IMR-90 (cell line): ENCODE results near the gene TMEM139. TPM values are rescaled to one million over a fixed set of nuclear protein-coding genes. Genes with fewer than 3 reads are reported as not detected.

Experiments used
- ATAC-seq: fragments of 200-7000 bp; cut with Tn5 transposase; 2 replicates; pipeline ENCODE4 v1.9.1; 2020; ENCODE audit warnings: low read depth, mild to moderate bottlenecking, moderate library complexity
- BruUV-seq: library from RNA; stranded (reverse); fragments of 400-500 nt; replicated peaks from 2 replicates; lab custom pipeline; 2021; lab: Mats Ljungman, UMichigan
- CTCF ChIA-PET: fragments of 300-600 bp; formaldehyde crosslinking; extraction: SDS; loops from one replicate; lab custom pipeline; 2021; ENCODE audit warnings: antibody characterized with exemption; lab: Yijun Ruan, JAX
- POLR2A ChIA-PET: fragments of 300-600 bp; sonication (Branson Sonifier 250); formaldehyde crosslinking; loops from one replicate; lab custom pipeline; 2022; ENCODE audit warnings: antibody characterized with exemption; ENCODE audit not compliant: unreplicated experiment; lab: Charles Lee
- DNase-seq: peaks from one replicate; pipeline ENCODE4 v3.0.0; 2013
- H2AFZ ChIP-seq: replicated peaks from 2 replicates; pipeline ENCODE3; 2013; ENCODE audit warnings: low read length, mild to moderate bottlenecking; ENCODE audit not compliant: poor library complexity
- H2AK5ac ChIP-seq: 2 replicates; pipeline ENCODE4 v1.6.1; 2013; ENCODE audit warnings: low read depth, low read length, inconsistent platforms
- H2AK9ac ChIP-seq: replicated peaks from 2 replicates; pipeline ENCODE3; 2013; ENCODE audit warnings: mild to moderate bottlenecking, low read depth, low read length, moderate library complexity; ENCODE audit not compliant: poor library complexity
- H2BK120ac ChIP-seq: 2 replicates; pipeline ENCODE4 v1.6.1; 2013; ENCODE audit warnings: low read depth, low read length, inconsistent platforms
- H2BK15ac ChIP-seq: 3 replicates; pipeline ENCODE4 v1.6.1; 2013; ENCODE audit warnings: low read depth, low read length, inconsistent platforms
- H2BK20ac ChIP-seq: 2 replicates; pipeline ENCODE4 v1.6.1; 2013; ENCODE audit warnings: low read depth, mild to moderate bottlenecking, inconsistent platforms, low read length, moderate library complexity
- H2BK5ac ChIP-seq: 2 replicates; pipeline ENCODE4 v1.6.1; 2013; ENCODE audit warnings: mild to moderate bottlenecking, low read depth, low read length, inconsistent platforms; ENCODE audit not compliant: poor library complexity, severe bottlenecking
- H3K14ac ChIP-seq: replicated peaks from 2 replicates; pipeline ENCODE4 v1.6.1; 2013; ENCODE audit warnings: low read depth, low read length, inconsistent platforms
- H3K18ac ChIP-seq: 2 replicates; pipeline ENCODE4 v1.6.1; 2013; ENCODE audit warnings: low read depth, low read length, control low read depth
- H3K23ac ChIP-seq: 2 replicates; pipeline ENCODE4 v1.6.1; 2013; ENCODE audit warnings: low read depth, low read length, inconsistent platforms
- H3K27ac ChIP-seq: 2 replicates; pipeline ENCODE4 v1.5.1; 2013; ENCODE audit warnings: mild to moderate bottlenecking, control low read depth, low read length; ENCODE audit not compliant: insufficient read depth
- H3K27me3 ChIP-seq: 2 replicates; pipeline ENCODE4 v1.6.1; 2013; ENCODE audit warnings: low read length; ENCODE audit not compliant: control insufficient read depth, insufficient read depth
- H3K36me3 ChIP-seq: 2 replicates; pipeline ENCODE4 v1.6.1; 2013; ENCODE audit warnings: low read length, mixed read lengths; ENCODE audit not compliant: control insufficient read depth, insufficient read depth
- H3K4ac ChIP-seq: 2 replicates; pipeline ENCODE4 v1.6.1; 2013; ENCODE audit warnings: low read depth, low read length, inconsistent platforms
- H3K4me1 ChIP-seq: 2 replicates; pipeline ENCODE4 v1.6.1; 2013; ENCODE audit warnings: low read length, mixed read lengths; ENCODE audit not compliant: control insufficient read depth, insufficient read depth
- H3K4me2 ChIP-seq: 2 replicates; pipeline ENCODE4 v1.6.1; 2013; ENCODE audit warnings: low read depth, mild to moderate bottlenecking, control low read depth, low read length, moderate library complexity
- H3K4me3 ChIP-seq: 2 replicates; pipeline ENCODE4 v1.5.1; 2013; ENCODE audit warnings: low read depth, mild to moderate bottlenecking, control low read depth, low read length, moderate library complexity; ENCODE audit not compliant: insufficient read depth
- H3K56ac ChIP-seq: 2 replicates; pipeline ENCODE4 v1.6.1; 2013; ENCODE audit warnings: low read length, inconsistent platforms; ENCODE audit not compliant: insufficient read depth; ENCODE audit errors: extremely low read depth
- H3K79me1 ChIP-seq, 2 experiments: 2 replicates each; pipeline ENCODE4 v1.6.1; 2013; ENCODE audit warnings: low read length in 2 of 2, inconsistent platforms in 1 of 2, low read depth in 1 of 2
- H3K9ac ChIP-seq: 2 replicates; pipeline ENCODE4 v1.6.1; 2013; ENCODE audit warnings: low read depth, low read length, control low read depth
- H3K9me1 ChIP-seq: 2 replicates; pipeline ENCODE4 v1.6.1; 2013; ENCODE audit warnings: low read length, inconsistent platforms; ENCODE audit not compliant: insufficient read depth
- H3K9me3 ChIP-seq: 2 replicates; pipeline ENCODE4 v1.6.1; 2013; ENCODE audit warnings: low read length; ENCODE audit not compliant: control insufficient read depth, insufficient read depth
- H4K20me1 ChIP-seq: 2 replicates; pipeline ENCODE4 v1.6.1; 2013; ENCODE audit warnings: low read length, inconsistent platforms; ENCODE audit not compliant: insufficient read depth
- H4K5ac ChIP-seq: 2 replicates; pipeline ENCODE4 v1.6.1; 2013; ENCODE audit warnings: mild to moderate bottlenecking, low read depth, low read length, control low read depth
- H4K8ac ChIP-seq, 2 experiments: 2 replicates each; pipeline ENCODE4 v1.6.1; 2013; ENCODE audit warnings: low read depth in 2 of 2, low read length in 2 of 2, control low read depth in 1 of 2, inconsistent platforms in 1 of 2
- H4K91ac ChIP-seq: 2 replicates; pipeline ENCODE4 v1.6.1; 2013; ENCODE audit warnings: low read depth, low read length, inconsistent platforms; ENCODE audit not compliant: insufficient read depth
- BHLHE40 ChIP-seq: fragments of 150-350 bp; IDR thresholded peaks from 2 replicates; pipeline ENCODE4 v1.6.1; 2016; ENCODE audit warnings: mild to moderate bottlenecking, low read depth, low read length
- CEBPB ChIP-seq: IDR thresholded peaks from 2 replicates; pipeline ENCODE4 v1.6.1; 2012; ENCODE audit warnings: low read depth, low read length, improper control_type of control experiment
- CHD1 ChIP-seq: IDR thresholded peaks from 2 replicates; pipeline ENCODE4 v1.6.1; 2012; ENCODE audit warnings: low read depth, low read length, improper control_type of control experiment
- FOS ChIP-seq: fragments of 150-350 bp; IDR thresholded peaks from 2 replicates; pipeline ENCODE4 v1.6.1; 2016; ENCODE audit warnings: low read depth, low read length
- MAFK ChIP-seq: IDR thresholded peaks from 2 replicates; pipeline ENCODE4 v1.6.1; 2012; ENCODE audit warnings: low read depth, low read length, improper control_type of control experiment
- MXI1 ChIP-seq: IDR thresholded peaks from 2 replicates; pipeline ENCODE4 v1.6.1; 2012; ENCODE audit warnings: low read depth, mild to moderate bottlenecking, low read length, moderate library complexity, borderline replicate concordance
- NFE2L2 ChIP-seq: fragments of 150-350 bp; IDR thresholded peaks from 2 replicates; pipeline ENCODE4 v1.6.1; 2016; ENCODE audit warnings: low read depth, mild to moderate bottlenecking, low read length
- RAD21 ChIP-seq: IDR thresholded peaks from 2 replicates; pipeline ENCODE4 v1.6.1; 2012; ENCODE audit warnings: low read length, improper control_type of control experiment
- RCOR1 ChIP-seq: IDR thresholded peaks from 2 replicates; pipeline ENCODE4 v1.6.1; 2012; ENCODE audit warnings: mild to moderate bottlenecking, low read length, improper control_type of control experiment; ENCODE audit not compliant: insufficient replicate concordance
- RFX5 ChIP-seq: IDR thresholded peaks from 2 replicates; pipeline ENCODE4 v1.8.0; 2012; ENCODE audit warnings: low read depth, mild to moderate bottlenecking, low read length, moderate library complexity
- WGBS, 2 experiments: methylation state at CpG; one replicate each; pipeline versions ENCODE4 v1.1.5 to v1.1.7; 2013; ENCODE audit warnings: missing lambda C conversion rate in 2 of 2; ENCODE audit not compliant: insufficient read length in 1 of 2; ENCODE audit errors: extremely low coverage in 2 of 2; 5-methylcytosine and 5-hydroxymethylcytosine counted together
- dilution Hi-C: fragments of 300-500 bp; cut with HindIII; formaldehyde crosslinking; loops from one replicate; pipeline ENCODE4 v1.14.3; 2018; ENCODE audit warnings: low sequenced_read_pairs; ENCODE audit not compliant: unreplicated experiment
- in situ Hi-C: fragments of 300-500 bp; cut with MboI; formaldehyde crosslinking; loops from 3 replicates; pipeline ENCODE4 v1.14.3; 2019; ENCODE audit warnings: low sequenced_read_pairs, inconsistent platforms, mixed read lengths
- intact Hi-C: fragments of 100-400 bp; cut with micrococcal nuclease; formaldehyde crosslinking; loops from 2 replicates; pipeline ENCODE4 v1.10.0; 2022
- polyA plus RNA-seq, 3 experiments: library from polyadenylated mRNA; depleted of rRNA; stranded (reverse); fragments of >200 nt; gene quantifications; 2 replicates each; pipeline ENCODE4 v1.2.3, GENCODE V29; 2012; ENCODE audit warnings: low replicate concordance in 1 of 3
- total RNA-seq: library from RNA; depleted of rRNA; stranded (reverse); fragments of >200 nt; gene quantifications from 2 replicates; pipeline ENCODE4 v1.2.3, GENCODE V29; 2012
- TF ChIP-seq, protein P1 (sequence below): fragments of 150-350 bp; IDR thresholded peaks from 2 replicates; pipeline ENCODE4 v1.6.1; 2016; ENCODE audit warnings: low read depth, mild to moderate bottlenecking, low read length, moderate library complexity, borderline replicate concordance
- TF ChIP-seq, protein P2 (sequence below): conservative IDR thresholded peaks from 2 replicates; pipeline ENCODE4 v1.5.1; 2012; ENCODE audit warnings: mild to moderate bottlenecking, low read depth, low read length, improper control_type of control experiment

The TMEM139 gene
- total and polyA plus RNA-seq, 2 of the 4 experiments (the other 2 are of a cell fraction), result 0.07 TPM; not detected in 1

DNA sequence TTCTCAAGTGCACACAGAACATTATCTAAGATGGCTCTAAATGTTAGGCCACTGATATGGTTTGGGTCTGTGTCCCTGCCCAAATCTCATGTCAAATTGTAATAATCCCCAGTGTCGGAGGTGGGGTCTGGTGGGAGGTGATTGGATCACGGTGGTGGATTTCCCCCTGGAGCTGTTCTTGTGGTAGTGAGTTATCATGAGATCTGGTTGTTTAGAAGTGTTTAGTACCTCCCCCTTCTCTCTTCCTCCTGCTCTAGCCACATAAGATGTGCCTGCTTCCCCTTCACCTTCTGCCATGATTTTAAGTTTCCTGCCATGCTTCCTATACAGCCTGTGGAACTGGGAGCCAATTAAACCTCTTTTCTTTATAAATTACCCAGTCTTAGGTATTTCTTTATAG is 32.8 kb upstream of the TMEM139 start:
- Histone ChIP-seq H4K20me1 (no peaks in the 10 kb centered on the region), H3K9ac (no peak overlapping the region), H3K23ac (no peak overlapping the region), H3K56ac (no peak overlapping the region), H3K4me3 (no peak overlapping the region), H3K9me1 (no peaks in the 10 kb centered on the region), H3K18ac (no peak overlapping the region), H4K5ac (no peak overlapping the region), H2BK120ac (no peak overlapping the region), H3K36me3 (no peaks in the 10 kb centered on the region), H3K9me3 (no peaks in the 10 kb centered on the region), H4K8ac (no peak overlapping the region), H2BK5ac (no peak overlapping the region), H3K4me1 (no peaks in the 10 kb centered on the region), H4K91ac (no peak overlapping the region), H3K14ac (no peak overlapping the region), H3K79me1 (no peaks in the 10 kb centered on the region), H2BK15ac (no peak overlapping the region), H2AK9ac (no peak overlapping the region), H2AFZ (no peak overlapping the region), H2BK20ac (no peak overlapping the region), H3K4ac (no peak overlapping the region), H3K4me2 (no peak overlapping the region), H2AK5ac (no peak overlapping the region), H3K27ac (no peak overlapping the region), H3K27me3 (peaks cover 1% of the 10 kb centered on the region)
- ChIA-PET CTCF (no interaction called here), POLR2A (no interaction called here)
- dilution Hi-C loops (no loop called here), intact Hi-C loops (no loop called here), in situ Hi-C loops (no loop called here)
- DNase-seq, result no peak
- WGBS, 2 experiments, result no CpG with 5 or more reads among the region's 2 CpGs
- BruUV-seq, result no TSS peak
- no peak for ATAC-seq
- TF ChIP-seq BHLHE40 (no peak), FOS (no peak), NFE2L2 (no peak), CHD1 (no peak), RCOR1 (no peak), RAD21 (no peak), MAFK (no peak), MXI1 (no peak), RFX5 (no peak), CEBPB (no peak)
- TF ChIP-seq, protein P1, sequence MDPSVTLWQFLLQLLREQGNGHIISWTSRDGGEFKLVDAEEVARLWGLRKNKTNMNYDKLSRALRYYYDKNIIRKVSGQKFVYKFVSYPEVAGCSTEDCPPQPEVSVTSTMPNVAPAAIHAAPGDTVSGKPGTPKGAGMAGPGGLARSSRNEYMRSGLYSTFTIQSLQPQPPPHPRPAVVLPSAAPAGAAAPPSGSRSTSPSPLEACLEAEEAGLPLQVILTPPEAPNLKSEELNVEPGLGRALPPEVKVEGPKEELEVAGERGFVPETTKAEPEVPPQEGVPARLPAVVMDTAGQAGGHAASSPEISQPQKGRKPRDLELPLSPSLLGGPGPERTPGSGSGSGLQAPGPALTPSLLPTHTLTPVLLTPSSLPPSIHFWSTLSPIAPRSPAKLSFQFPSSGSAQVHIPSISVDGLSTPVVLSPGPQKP, result no peak
- TF ChIP-seq, protein P2, sequence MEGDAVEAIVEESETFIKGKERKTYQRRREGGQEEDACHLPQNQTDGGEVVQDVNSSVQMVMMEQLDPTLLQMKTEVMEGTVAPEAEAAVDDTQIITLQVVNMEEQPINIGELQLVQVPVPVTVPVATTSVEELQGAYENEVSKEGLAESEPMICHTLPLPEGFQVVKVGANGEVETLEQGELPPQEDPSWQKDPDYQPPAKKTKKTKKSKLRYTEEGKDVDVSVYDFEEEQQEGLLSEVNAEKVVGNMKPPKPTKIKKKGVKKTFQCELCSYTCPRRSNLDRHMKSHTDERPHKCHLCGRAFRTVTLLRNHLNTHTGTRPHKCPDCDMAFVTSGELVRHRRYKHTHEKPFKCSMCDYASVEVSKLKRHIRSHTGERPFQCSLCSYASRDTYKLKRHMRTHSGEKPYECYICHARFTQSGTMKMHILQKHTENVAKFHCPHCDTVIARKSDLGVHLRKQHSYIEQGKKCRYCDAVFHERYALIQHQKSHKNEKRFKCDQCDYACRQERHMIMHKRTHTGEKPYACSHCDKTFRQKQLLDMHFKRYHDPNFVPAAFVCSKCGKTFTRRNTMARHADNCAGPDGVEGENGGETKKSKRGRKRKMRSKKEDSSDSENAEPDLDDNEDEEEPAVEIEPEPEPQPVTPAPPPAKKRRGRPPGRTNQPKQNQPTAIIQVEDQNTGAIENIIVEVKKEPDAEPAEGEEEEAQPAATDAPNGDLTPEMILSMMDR, result no peak
